ENCODE results near the gene KNDC1. TPM values are rescaled to one million over a fixed set of nuclear protein-coding genes. Genes with fewer than 3 reads are reported as not detected.

Gene KNDC1
- total RNA-seq, 3 donors from 2014 or later: 0.14 to 0.60 (median 0.32) TPM

DNA sequence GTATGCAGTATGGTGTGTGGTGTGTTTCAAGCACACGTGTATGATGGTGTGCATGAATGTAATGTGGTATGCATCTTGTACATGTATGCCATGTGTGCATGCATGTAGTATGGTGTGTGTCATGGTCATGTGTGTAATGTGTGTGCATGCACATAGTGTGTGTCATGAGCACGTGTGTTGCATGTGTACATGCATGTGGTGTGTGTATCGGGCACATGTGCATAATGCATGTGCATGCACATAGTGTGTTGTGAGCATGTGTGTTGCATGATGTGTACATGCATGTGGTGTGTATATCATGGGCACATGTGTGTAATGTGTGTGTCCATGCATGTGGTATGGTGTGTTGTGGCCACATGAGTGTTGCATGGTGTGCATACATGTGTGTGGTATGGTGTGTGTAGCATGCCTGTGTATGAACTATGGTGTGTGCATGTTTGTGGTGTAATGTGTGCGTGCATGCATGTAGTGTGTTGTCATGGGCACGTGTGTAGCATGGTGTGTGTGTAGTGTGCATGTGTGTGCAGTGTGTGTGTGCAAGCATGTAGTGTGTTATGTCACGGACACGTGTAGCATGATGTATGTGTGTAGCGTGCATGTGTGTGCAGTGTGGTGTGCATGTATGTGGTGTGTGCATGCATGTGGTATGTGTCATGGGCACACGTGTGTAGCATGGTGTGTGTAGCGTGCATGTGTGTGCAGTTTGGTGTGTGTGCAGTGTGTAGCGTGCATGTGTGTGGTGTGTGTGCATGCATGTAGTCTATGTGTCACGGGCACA lies 17.6 kb downstream of the KNDC1 start:
- TF ChIP-seq, protein P1, sequence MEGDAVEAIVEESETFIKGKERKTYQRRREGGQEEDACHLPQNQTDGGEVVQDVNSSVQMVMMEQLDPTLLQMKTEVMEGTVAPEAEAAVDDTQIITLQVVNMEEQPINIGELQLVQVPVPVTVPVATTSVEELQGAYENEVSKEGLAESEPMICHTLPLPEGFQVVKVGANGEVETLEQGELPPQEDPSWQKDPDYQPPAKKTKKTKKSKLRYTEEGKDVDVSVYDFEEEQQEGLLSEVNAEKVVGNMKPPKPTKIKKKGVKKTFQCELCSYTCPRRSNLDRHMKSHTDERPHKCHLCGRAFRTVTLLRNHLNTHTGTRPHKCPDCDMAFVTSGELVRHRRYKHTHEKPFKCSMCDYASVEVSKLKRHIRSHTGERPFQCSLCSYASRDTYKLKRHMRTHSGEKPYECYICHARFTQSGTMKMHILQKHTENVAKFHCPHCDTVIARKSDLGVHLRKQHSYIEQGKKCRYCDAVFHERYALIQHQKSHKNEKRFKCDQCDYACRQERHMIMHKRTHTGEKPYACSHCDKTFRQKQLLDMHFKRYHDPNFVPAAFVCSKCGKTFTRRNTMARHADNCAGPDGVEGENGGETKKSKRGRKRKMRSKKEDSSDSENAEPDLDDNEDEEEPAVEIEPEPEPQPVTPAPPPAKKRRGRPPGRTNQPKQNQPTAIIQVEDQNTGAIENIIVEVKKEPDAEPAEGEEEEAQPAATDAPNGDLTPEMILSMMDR (IDR thresholded peaks at IDR 0.05): no peak
- DNase-seq: no peak
- no peak overlapping the region for H3K4me3 ChIP-seq
- no peak for ATAC-seq
- intact Hi-C loops (cut with DNase I, micrococcal nuclease): no loop called here
- H3K36me3 ChIP-seq (ENCODE audit: low read depth): no peaks in the 10 kb centered on the region
- H3K9me3 ChIP-seq: no peaks in the 10 kb centered on the region
- no peaks in the 10 kb centered on the region for H3K4me1 ChIP-seq (ENCODE audit: low read depth)

DNA sequence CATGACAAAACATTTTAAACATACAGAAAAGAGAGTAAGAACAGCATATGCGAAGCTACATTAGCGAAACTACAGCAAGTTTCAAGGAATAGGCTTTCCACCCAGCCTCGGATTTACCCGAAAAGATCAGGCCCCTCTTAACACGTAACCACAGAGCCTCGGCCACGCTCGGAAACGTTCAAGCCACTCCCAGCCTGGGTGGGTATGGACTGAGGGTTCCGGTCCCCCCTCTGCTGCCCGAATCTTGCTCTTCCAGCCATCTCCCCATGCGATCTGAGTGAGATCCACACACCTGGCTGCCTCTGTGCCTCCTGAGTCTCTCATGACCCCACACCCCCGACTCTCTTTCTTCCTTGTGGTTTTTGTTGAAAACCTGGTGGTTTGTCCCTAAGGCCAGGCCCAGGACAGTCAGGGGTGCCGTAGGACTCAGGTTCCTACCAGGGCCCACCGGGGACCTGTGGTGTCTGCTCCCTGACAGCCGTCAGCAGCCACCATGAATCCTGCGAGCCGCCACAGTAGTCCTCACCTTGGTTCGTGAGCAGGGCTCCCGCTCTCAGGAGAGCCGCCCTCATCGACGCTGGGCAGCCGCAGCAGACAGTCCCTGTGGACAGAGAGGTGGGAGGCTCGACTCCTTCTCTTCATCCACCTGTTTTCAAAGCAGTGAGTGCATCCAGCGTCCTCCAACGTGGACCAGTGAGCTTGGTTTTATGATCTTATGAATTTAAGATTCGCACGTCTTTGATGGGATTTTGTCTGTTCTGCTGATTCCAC lies 18.5 kb downstream of the KNDC1 start:
- DNase-seq (no peak), ATAC-seq (no peak)
- intact Hi-C loops (cut with DNase I, micrococcal nuclease): no loop called here
- no peaks in the 10 kb centered on the region for H3K9me3 ChIP-seq
- H3K4me3 ChIP-seq: no peak overlapping the region
- no peaks in the 10 kb centered on the region for H3K36me3 ChIP-seq (ENCODE audit: low read depth)
- TF ChIP-seq, protein P1 (IDR thresholded peaks at IDR 0.05): no peak
- no peaks in the 10 kb centered on the region for H3K4me1 ChIP-seq (ENCODE audit: low read depth)

DNA sequence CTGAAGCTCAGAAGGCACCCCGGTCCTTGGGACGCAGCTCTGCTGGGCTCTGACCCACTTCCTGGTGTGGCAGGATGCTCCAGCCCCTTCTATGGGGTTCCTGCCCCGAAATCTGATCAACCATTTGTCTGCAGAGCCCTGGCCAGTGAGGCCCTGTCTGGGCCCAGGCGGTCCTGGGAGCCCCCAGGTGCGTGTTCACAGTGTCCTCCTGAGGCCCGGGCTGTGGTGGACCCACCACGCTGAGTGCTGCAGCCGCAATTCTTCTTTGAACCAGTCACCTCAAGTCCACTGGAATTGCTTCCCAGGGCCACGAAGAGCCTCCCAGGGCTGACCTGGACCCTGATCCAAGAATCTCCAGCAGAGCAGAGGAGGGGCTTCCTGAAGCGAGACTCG lies 19.1 kb downstream of the KNDC1 start:
- Histone ChIP-seq H3K9me3 (no peaks in the 10 kb centered on the region), H3K36me3 (ENCODE audit: low read depth) (no peaks in the 10 kb centered on the region), H3K4me3 (no peak overlapping the region), H3K4me1 (ENCODE audit: low read depth) (no peaks in the 10 kb centered on the region)
- TF ChIP-seq, protein P1 (IDR thresholded peaks at IDR 0.05): no peak
- intact Hi-C loops (cut with DNase I, micrococcal nuclease): no loop called here
- DNase-seq: no peak
- no peak for ATAC-seq

DNA sequence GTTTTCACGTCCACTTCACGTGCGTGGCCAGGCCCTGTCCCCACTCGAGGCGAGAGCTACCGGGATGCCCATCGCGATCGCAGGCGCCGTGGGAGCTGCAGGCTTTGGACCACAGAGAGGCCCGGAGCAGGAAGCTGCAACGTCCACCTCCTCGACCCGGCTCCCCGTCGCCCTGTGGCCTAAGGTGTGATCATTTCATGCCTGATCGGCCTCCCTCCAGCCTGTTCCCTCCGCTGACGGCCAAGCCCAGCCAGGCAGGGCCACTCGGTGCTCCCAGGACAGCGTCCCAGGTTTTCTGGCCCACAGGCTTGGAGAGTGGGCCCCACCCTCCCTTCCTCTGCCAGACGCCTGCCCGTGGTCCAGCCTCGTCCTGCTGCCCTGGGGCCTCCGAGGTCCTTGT lies 19.6 kb downstream of the KNDC1 start:
- Histone ChIP-seq H3K36me3 (ENCODE audit: low read depth) (no peaks in the 10 kb centered on the region), H3K9me3 (no peaks in the 10 kb centered on the region), H3K4me3 (no peak overlapping the region), H3K4me1 (ENCODE audit: low read depth) (no peaks in the 10 kb centered on the region)
- intact Hi-C loops (cut with DNase I, micrococcal nuclease): no loop called here
- peak in 1 of 3 donors; percentile 39 for DNase-seq
- TF ChIP-seq, protein P1 (IDR thresholded peaks at IDR 0.05): no peak
- no peak for ATAC-seq

- TF ChIP-seq, protein P1 (IDR thresholded peaks at IDR 0.05): no peak
- H3K9me3 ChIP-seq: no peaks in the 10 kb centered on the region
- intact Hi-C loops (cut with DNase I, micrococcal nuclease): no loop called here
- H3K4me1 ChIP-seq (ENCODE audit: low read depth): no peaks in the 10 kb centered on the region
- DNase-seq: peak in 1 of 3 donors; percentile 28
- no peak overlapping the region for H3K4me3 ChIP-seq
- no peaks in the 10 kb centered on the region for H3K36me3 ChIP-seq (ENCODE audit: low read depth)
- no peak for ATAC-seq
Measured at GRCh38 chr10:133180192-133180964, 20.4 kb downstream of the KNDC1 start.

Measured in mucosa of descending colon (tissue), 3 donors.